Measurements from ENCODE around the gene CTNND2.

The CTNND2 gene

GRCh38 chr5:10969684-10970180, 934.5 kb downstream of the CTNND2 start:
- H3K27ac ChIP-seq: no peak overlapping the region
- TF ChIP-seq CTCF (conservative IDR thresholded peaks at IDR 0.05; ENCODE audit: low read depth): no peak
- ChIA-PET POLR2A (ENCODE audit: low non-redundant PET) (no interaction called here), CTCF (no interaction called here)
- no peak for DNase-seq (ENCODE audit: low spot score)

- no peak for DNase-seq (ENCODE audit: low spot score)
- H3K27ac ChIP-seq: no peak overlapping the region
- no peak for TF ChIP-seq CTCF (conservative IDR thresholded peaks at IDR 0.05; ENCODE audit: low read depth)
- CTCF ChIA-PET: no interaction called here
- POLR2A ChIA-PET (ENCODE audit: low non-redundant PET): no interaction called here
Observed at GRCh38 chr5:10964806-10965205, 939.4 kb downstream of the CTNND2 start.

- ChIA-PET CTCF (interaction anchor here (0.9 kb wide), 1 partner anchor 29 kb away, joined by 3 read pairs; no protein-coding TSS in a partner anchor), POLR2A (ENCODE audit: low non-redundant PET) (no interaction called here)
- no peak overlapping the region for H3K27ac ChIP-seq
- no peak for DNase-seq (ENCODE audit: low spot score)
- no peak for TF ChIP-seq CTCF (conservative IDR thresholded peaks at IDR 0.05; ENCODE audit: low read depth)
Observed at GRCh38 chr5:10958728-10959127, 945.5 kb downstream of the CTNND2 start.

GRCh38 chr5:10949856-10950630, 954.2 kb downstream of the CTNND2 start:
- TF ChIP-seq CTCF (conservative IDR thresholded peaks at IDR 0.05; ENCODE audit: low read depth): no peak
- H3K27ac ChIP-seq: no peak overlapping the region
- ChIA-PET CTCF (no interaction called here), POLR2A (ENCODE audit: low non-redundant PET) (no interaction called here)
- DNase-seq (ENCODE audit: low spot score): no peak

- TF ChIP-seq CTCF (conservative IDR thresholded peaks at IDR 0.05; ENCODE audit: low read depth): no peak
- DNase-seq (ENCODE audit: low spot score): no peak
- ChIA-PET CTCF (no interaction called here), POLR2A (ENCODE audit: low non-redundant PET) (no interaction called here)
- H3K27ac ChIP-seq: no peak overlapping the region
Observed at GRCh38 chr5:10946050-10946449, 958.2 kb downstream of the CTNND2 start.

GRCh38 chr5:10941900-10942299, 962.3 kb downstream of the CTNND2 start:
- no peak for TF ChIP-seq CTCF (conservative IDR thresholded peaks at IDR 0.05; ENCODE audit: low read depth)
- ChIA-PET CTCF (no interaction called here), POLR2A (ENCODE audit: low non-redundant PET) (no interaction called here)
- no peak overlapping the region for H3K27ac ChIP-seq
- no peak for DNase-seq (ENCODE audit: low spot score)

All from RWPE1 (cell line).